ENCODE data around the gene NFIA.

The NFIA gene

DNA sequence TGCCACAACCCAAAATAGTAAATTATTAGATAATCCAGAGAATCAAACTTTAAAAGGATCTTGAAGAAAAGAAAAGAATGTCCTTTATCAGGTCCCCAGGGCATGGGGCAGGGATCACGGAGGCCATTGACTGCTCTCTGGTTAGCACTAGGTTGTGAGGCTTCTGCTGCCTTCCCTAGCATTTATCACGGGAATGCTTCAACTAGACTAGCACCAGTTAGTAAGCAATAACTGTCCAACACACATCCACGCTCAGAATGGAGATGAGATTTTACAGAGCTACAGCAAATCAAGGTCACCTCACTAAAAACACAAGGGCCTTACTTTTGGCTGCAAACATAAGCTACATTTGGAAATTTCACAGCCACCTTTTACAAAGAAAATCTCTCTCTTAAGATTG is 304.0 kb downstream of the NFIA start:
- in situ Hi-C loops (cut with HindIII; ENCODE audit: low sequenced_read_pairs) = no loop called here

DNA sequence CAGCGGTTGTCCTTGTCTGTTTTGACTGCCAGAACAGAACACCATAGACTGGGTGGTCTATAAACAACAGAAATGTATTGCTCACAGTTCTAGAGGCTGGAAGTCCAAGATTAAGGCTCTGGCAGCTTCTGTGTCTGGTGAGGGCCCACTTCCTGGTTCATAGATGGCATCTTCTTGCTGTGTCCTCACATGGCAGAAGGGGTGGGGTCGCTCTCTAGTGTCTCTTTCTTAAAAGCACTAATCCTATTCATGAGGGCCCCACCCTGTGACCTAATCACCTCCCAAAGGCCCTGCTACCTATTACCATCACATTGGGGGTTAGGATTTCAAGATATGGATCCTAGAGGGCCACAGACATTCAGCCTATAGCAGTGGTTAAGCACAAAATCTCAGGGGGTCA is 304.4 kb downstream of the NFIA start:
- in situ Hi-C loops (cut with HindIII; ENCODE audit: low sequenced_read_pairs) = no loop called here

DNA sequence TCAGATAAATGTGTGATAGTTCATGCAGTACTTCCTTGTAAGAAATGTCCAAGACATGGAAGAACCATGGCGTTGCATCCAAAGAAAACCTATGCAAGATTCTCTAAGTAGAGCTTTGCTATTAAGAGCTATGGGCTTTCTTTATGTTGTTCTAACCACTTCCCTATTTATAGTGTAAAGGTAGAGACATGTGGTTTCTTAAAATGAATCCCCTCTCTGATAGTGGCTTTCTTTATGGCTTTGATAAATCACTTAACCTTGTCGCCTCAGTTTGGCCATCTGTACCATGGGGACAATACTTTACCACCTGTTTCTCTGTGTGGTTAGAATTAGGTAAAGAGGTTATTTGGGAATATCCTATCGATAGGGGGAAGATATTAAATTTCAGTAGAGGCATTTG is 305.5 kb downstream of the NFIA start:
- in situ Hi-C loops (cut with HindIII; ENCODE audit: low sequenced_read_pairs) = no loop called here

GRCh38 chr1:61388566-61388965 is 306.2 kb downstream of the NFIA start:
- in situ Hi-C loops (cut with HindIII; ENCODE audit: low sequenced_read_pairs) = no loop called here

DNA sequence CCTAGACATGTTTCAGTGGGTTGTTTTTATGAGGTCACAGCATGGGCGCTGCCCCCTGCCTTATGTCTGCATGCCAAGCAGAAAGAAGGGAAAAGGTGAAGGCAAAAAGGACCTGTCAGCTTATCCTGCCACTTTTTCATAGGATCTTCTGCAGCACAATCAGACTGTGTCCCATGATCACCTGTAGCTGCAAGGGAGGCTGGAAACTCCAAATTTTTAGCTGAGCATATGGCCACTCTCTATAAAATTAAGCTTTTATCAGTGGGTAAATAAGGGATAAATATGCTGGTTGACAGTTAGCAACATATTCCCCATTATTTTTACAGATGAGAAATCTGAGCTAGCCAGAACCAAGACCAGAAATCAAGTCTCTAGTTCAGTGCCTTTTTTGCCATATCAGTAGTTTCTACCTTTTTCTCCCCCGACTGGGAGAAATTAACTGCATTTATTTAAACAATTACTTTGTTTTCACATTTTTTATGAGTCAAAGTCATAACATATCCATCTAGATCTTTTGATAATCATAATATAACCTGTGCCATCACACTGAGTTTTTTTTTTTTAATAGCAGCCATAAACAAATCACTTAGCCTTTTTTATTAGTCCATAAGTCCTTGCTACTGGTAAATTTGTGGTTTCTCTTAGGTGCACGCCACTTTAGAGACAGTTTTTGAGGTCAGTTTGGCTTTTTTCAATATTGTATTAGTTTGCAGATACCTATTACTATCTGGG is 307.0 kb downstream of the NFIA start:
- in situ Hi-C loops (cut with HindIII; ENCODE audit: low sequenced_read_pairs) = no loop called here

DNA sequence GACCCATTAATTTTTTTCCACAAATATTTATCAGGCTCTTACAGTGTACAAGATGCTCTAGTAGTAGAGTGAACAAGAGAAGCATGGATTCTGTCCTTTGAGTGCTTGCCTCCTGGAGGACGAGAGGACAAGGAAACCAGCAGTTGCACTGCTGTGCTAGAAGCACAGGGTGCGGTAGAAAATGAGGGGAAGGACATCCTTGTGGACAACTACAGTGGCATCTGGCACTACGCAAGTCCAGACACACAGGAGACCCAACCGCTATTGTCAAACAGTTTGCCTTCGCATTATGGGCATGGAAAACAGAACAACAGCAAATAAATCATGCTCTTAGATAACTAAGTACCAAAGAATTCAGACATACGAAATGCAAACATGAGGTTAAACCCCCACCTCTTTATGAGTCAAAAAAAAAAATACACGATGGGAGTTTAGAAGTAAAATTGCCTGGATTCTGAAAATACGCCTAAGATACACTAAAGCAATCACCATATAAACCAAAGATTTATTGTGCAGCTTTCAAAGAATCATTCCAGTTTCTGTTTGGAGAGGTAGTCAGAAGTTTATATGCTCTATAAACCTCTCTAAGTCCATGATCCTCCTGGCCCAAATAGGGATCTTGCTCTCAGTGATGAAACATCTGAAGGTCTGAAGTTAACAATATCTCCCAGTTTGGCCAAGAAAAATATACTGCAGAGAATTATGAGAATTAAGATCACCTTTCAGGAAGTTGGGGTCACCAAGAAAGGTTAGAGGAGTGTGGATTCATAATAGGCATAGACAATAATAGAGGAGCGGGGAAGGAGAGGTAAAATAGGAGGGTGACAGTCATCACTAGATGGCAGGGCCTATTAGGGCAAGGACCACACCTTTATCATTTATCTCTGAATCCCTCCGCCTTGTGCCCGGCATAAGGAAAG is 307.8 kb downstream of the NFIA start:
- in situ Hi-C loops (cut with HindIII; ENCODE audit: low sequenced_read_pairs) = no loop called here

- in situ Hi-C loops (cut with HindIII; ENCODE audit: low sequenced_read_pairs) = no loop called here
Observed at GRCh38 chr1:61391730-61392129, 309.4 kb downstream of the NFIA start.

GRCh38 chr1:61392409-61393242 is 310.3 kb downstream of the NFIA start:
- in situ Hi-C loops (cut with HindIII; ENCODE audit: low sequenced_read_pairs) = no loop called here

GRCh38 chr1:61393575-61393974 is 311.2 kb downstream of the NFIA start:
- in situ Hi-C loops (cut with HindIII; ENCODE audit: low sequenced_read_pairs) = no loop called here

- in situ Hi-C loops (cut with HindIII; ENCODE audit: low sequenced_read_pairs) = no loop called here
Observed at GRCh38 chr1:61395146-61395800, 312.9 kb downstream of the NFIA start.

DNA sequence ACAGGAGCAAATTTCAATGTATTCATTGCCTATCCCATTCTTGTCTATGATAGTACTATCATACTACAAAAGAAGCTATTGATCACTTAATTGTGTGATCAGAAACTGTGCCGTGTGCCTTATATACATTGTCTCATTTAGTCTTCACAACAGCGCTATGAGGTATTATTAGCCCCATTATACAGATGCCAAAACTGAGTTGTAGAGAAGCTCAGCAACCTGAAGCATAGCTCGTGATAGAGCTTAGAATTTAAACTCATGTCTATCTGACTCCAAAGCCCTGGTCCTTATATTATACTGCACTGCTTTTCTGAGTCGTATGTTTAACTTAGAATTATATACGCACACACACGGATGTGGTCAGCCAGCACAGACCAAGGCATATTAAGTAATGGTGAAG is 315.1 kb downstream of the NFIA start:
- in situ Hi-C loops (cut with HindIII; ENCODE audit: low sequenced_read_pairs) = no loop called here

DNA sequence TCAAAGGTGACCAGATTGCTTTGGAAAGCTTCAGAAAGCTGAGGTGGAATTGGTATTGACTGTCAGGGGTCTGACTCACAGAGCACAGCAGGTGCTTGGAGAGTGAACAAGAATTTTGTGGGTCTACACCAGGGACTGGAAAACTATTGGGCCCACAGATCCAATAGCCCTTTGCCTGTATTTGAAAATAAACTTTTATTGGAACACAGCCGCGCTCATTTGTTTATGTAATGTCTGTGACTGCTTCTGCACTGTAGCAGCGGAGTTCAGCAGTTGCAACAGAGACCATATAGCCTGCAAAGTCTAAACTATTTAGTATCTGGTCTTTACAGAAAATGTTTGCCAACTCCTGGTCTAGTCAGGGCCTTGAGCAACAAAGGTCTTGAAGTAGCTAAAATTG is 315.6 kb downstream of the NFIA start:
- in situ Hi-C loops (cut with HindIII; ENCODE audit: low sequenced_read_pairs) = no loop called here

- in situ Hi-C loops (cut with HindIII; ENCODE audit: low sequenced_read_pairs) = no loop called here
Observed at GRCh38 chr1:61399199-61399598, 316.8 kb downstream of the NFIA start.

GRCh38 chr1:61400131-61400770 is 317.9 kb downstream of the NFIA start:
- in situ Hi-C loops (cut with HindIII; ENCODE audit: low sequenced_read_pairs) = no loop called here

DNA sequence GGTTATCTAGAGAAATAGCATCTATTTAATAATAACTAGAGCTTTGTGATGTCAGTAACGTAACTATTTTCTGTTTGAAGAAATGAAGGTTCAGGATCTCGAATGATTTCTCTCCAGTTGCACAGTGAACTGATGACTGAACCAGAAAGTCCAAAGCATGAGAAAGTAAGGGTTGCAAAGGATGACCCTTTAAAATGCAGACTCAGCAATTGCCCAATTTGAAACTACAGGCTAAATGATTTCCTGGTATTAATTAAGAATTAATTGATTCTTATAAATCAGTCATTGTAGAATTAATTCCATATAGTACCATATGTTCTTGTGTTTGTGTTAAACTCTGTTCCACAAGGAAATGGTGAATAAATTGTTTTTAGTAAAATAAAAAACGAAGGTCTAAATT is 318.6 kb downstream of the NFIA start:
- in situ Hi-C loops (cut with HindIII; ENCODE audit: low sequenced_read_pairs) = no loop called here

DNA sequence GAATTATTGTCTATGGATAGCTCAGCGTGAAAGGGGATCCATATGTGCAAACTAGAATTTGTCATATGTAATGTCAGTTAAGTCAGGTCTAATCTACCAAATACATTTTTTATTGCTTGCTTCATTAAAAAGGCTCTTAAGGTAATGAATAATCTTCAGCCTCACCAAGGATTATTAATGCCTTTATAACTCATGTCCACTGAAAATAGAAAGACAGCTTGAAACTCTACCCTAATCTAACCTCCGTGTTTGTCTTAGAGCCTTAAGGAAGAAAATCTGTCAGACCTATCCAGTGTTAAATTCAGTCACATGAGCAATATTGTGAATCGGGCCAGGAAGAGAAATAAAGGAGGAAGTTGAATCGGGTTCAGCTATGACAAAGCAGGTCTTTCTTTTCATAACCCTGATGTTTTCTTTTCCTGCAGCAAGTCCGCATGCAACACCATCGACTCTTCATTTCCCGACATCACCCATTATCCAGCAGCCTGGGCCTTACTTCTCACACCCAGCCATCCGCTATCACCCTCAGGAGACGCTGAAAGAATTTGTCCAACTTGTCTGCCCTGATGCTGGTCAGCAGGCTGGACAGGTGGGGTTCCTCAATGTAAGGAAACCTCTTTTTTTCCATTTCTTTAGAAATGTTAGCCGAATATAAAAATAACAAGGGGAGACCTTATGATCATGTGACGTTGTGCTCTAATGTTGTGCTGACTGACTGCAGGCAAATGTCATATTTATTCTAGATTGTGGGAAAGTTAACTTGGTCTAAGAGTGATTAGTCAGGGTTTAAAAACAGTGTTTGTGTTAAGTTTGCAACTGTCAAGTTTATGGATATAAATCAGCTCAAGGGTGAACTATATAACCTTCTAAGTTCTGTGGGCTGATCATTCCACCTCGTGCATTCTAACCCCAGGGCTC is 321.6 kb downstream of the NFIA start:
- in situ Hi-C loops (cut with HindIII; ENCODE audit: low sequenced_read_pairs) = no loop called here

GRCh38 chr1:61404597-61405376 is 322.4 kb downstream of the NFIA start:
- in situ Hi-C loops (cut with HindIII; ENCODE audit: low sequenced_read_pairs) = no loop called here

DNA sequence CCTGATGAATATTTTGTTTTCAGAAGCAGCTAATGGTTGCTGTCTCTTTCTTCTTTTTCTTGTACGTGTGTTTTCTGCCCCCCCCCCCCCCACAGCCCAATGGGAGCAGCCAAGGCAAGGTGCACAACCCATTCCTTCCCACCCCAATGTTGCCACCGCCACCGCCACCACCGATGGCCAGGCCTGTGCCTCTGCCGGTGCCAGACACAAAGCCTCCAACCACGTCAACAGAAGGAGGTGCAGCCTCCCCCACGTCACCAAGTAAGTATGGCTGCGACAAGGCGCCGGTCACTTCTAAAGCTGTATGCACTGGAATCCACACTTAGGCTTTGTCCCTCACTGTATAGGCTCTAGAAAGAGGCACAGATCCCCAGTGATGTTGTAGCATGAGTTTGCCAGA is 324.1 kb downstream of the NFIA start:
- in situ Hi-C loops (cut with HindIII; ENCODE audit: low sequenced_read_pairs) = no loop called here

DNA sequence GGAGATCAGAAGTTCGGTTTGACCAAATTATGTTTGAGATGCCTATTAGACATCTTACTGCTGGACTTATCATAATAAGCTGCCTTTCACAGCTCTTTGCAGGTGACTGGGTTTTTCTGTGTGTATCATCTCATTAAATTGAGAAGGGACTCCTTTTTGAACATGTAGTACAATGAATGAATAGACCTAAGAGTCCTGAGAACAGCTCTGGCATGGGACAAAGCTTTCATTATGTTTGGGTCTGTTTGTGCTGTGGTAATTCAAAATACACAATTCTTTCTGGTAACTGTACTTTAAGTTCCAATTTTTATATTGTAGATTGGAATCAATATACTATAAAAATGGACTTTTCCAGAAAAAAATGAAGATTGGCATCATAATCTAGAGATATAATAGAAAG is 330.2 kb downstream of the NFIA start:
- in situ Hi-C loops (cut with HindIII; ENCODE audit: low sequenced_read_pairs) = no loop called here
